Glutamatergic neuron (in vitro differentiated cells): ENCODE data around the gene ACTR3. TPM values are rescaled to one million over a fixed set of nuclear protein-coding genes. Genes with fewer than 3 reads are reported as not detected.

Experiments used
- DNase-seq: peaks from one replicate; pipeline ENCODE4 v3.0.0; 2022
- H3K27ac Mint-ChIP-seq: one replicate; pipeline ENCODE4 v1.8.0; 2020; ENCODE audit warnings: mild to moderate bottlenecking, mixed read lengths, inconsistent platforms; ENCODE audit not compliant: unreplicated experiment
- H3K27me3 Mint-ChIP-seq: one replicate; pipeline ENCODE4 v1.8.0; 2020; ENCODE audit warnings: mild to moderate bottlenecking, moderate library complexity, mixed read lengths, inconsistent platforms; ENCODE audit not compliant: unreplicated experiment
- H3K36me3 Mint-ChIP-seq: one replicate; pipeline ENCODE4 v1.8.0; 2020; ENCODE audit warnings: mild to moderate bottlenecking, mixed read lengths, inconsistent platforms; ENCODE audit not compliant: unreplicated experiment
- H3K4me1 Mint-ChIP-seq: one replicate; pipeline ENCODE4 v1.8.0; 2020; ENCODE audit warnings: mild to moderate bottlenecking, low read depth, mixed read lengths, inconsistent platforms; ENCODE audit not compliant: unreplicated experiment
- H3K4me3 Mint-ChIP-seq: one replicate; pipeline ENCODE4 v1.8.0; 2020; ENCODE audit warnings: mild to moderate bottlenecking, mixed read lengths, inconsistent platforms; ENCODE audit not compliant: unreplicated experiment
- H3K9me3 Mint-ChIP-seq: one replicate; pipeline ENCODE4 v1.8.0; 2020; ENCODE audit warnings: mild to moderate bottlenecking, moderate library complexity, mixed read lengths, inconsistent platforms; ENCODE audit not compliant: unreplicated experiment
- total RNA-seq: library from RNA; stranded (reverse); fragmentation: NEBNext Ultra II Directional; extraction: Animal tissue kit (Norgen Biotek cat#: 25700); gene quantifications from one replicate; pipeline ENCODE4 v1.2.1, GENCODE V29; 2021; ENCODE audit not compliant: unreplicated experiment
- TF ChIP-seq, protein P1 (sequence below): fragments of 200-600 bp; sonication (generic); IDR thresholded peaks from one replicate; pipeline ENCODE4 v1.5.0; 2021; ENCODE audit not compliant: partially characterized antibody, unreplicated experiment

Gene ACTR3
- total RNA-seq, 1 donor from 2014 or later: 154 TPM

DNA sequence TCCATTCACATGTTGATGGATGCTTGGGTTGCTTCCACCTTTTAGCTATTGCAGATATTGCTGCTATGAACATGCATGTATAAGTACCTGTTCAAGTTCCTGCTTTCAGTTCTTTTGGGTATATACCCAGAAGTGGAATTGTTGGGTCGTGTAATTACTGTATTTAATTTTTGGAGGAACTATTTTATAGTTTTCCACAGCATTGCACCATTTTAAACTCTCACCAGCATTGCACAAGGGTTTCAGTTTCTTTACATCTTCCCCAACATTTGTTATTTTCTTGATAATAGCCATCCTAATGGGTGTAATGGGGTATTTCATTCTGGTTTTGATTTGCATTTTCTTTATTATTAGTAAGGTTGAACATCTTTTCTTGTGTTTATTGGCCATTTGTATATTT is 16.0 kb downstream of the ACTR3 start:
- DNase-seq: no peak
- H3K4me1 Mint-ChIP-seq: peaks cover 14% of the 10 kb centered on the region
- no peaks in the 10 kb centered on the region for H3K9me3 Mint-ChIP-seq
- H3K4me3 Mint-ChIP-seq: no peak overlapping the region
- no peak overlapping the region for H3K27ac Mint-ChIP-seq
- H3K36me3 Mint-ChIP-seq: no peaks in the 10 kb centered on the region
- TF ChIP-seq, protein P1, sequence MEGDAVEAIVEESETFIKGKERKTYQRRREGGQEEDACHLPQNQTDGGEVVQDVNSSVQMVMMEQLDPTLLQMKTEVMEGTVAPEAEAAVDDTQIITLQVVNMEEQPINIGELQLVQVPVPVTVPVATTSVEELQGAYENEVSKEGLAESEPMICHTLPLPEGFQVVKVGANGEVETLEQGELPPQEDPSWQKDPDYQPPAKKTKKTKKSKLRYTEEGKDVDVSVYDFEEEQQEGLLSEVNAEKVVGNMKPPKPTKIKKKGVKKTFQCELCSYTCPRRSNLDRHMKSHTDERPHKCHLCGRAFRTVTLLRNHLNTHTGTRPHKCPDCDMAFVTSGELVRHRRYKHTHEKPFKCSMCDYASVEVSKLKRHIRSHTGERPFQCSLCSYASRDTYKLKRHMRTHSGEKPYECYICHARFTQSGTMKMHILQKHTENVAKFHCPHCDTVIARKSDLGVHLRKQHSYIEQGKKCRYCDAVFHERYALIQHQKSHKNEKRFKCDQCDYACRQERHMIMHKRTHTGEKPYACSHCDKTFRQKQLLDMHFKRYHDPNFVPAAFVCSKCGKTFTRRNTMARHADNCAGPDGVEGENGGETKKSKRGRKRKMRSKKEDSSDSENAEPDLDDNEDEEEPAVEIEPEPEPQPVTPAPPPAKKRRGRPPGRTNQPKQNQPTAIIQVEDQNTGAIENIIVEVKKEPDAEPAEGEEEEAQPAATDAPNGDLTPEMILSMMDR: no peak
- H3K27me3 Mint-ChIP-seq: no peaks in the 10 kb centered on the region

DNA sequence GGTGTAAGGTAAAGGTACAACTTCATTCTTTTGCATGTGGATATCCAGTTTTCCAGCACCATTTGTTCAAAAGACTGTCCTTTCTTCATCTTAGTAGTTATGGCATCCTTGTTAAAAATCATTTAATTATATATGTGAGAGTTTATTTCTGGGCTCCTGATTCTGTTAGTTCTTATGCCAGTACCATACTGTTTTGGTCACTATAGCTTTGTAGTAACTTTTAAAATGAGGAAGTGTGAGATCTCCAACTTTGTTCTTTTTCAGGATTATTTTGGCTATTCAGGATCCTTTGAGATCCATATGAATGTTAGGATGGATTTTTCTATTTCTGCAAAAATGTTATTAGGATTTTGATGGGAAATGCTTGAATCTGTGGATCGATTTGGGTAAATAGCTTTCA is 16.8 kb downstream of the ACTR3 start:
- no peak overlapping the region for H3K27ac Mint-ChIP-seq

DNA sequence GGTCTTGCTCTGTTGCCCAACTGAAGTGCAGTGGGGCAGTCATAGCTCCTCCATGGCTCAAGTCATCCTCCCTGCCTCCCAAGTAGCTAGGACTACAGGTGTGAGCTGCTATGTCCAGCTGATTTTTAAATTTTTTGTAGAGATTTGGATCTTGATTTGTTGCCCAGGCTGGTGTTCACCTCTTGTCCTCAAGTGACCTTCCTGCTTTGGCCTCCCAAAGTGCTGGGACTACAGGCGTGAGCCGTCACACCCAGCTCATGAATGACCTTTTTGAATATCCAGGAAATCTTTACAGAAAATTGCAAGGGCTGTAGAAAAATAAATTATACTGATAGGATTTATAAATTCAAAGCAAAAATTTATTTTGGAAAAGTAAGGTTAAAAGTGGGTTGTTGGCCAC is 17.4 kb downstream of the ACTR3 start:
- Mint-ChIP-seq H3K27me3 (no peaks in the 10 kb centered on the region), H3K9me3 (no peaks in the 10 kb centered on the region), H3K36me3 (no peaks in the 10 kb centered on the region), H3K4me1 (peaks cover 14% of the 10 kb centered on the region), H3K4me3 (no peak overlapping the region), H3K27ac (no peak overlapping the region)
- TF ChIP-seq, protein P1: no peak
- no peak for DNase-seq

More for the DNA sequence above, 16.8 kb downstream of the ACTR3 start:
- Mint-ChIP-seq H3K27me3 (no peaks in the 10 kb centered on the region), H3K36me3 (no peaks in the 10 kb centered on the region), H3K4me3 (no peak overlapping the region), H3K4me1 (peaks cover 14% of the 10 kb centered on the region), H3K9me3 (no peaks in the 10 kb centered on the region)
- no peak for DNase-seq
- TF ChIP-seq, protein P1: no peak

DNA sequence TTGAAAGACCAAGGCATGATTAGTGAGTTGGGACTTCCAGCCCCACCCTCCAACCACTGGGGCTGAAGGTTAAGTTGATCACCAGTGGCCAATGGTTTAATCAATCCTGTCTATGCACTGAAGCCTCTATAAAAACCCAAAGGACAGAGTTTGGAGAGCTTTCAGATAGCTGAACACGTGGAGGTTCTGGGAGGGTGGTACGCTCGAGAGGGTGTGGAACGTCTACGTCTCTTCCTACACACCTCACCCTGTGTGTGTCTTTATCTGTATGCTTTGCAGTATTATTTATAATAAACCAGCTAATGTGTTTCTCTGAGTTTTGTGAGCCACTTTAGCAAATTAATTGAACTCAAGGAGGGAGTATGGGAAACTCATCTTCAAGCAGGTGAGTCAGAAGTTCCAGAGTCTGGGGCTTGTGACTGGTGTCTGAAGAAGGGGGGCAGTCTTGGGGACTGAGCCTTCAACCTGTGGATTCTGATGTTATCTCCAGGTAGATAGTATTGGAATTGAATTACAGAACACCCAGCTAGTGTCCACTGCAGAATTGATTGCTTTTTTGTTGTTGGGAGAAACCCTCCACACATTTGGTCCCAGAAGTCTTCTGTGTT is 20.3 kb downstream of the ACTR3 start:
- DNase-seq: no peak
- TF ChIP-seq, protein P1: no peak
- Mint-ChIP-seq H3K27ac (no peak overlapping the region), H3K4me1 (peaks cover 5% of the 10 kb centered on the region), H3K4me3 (no peak overlapping the region), H3K27me3 (no peaks in the 10 kb centered on the region), H3K36me3 (no peaks in the 10 kb centered on the region), H3K9me3 (no peaks in the 10 kb centered on the region)

DNA sequence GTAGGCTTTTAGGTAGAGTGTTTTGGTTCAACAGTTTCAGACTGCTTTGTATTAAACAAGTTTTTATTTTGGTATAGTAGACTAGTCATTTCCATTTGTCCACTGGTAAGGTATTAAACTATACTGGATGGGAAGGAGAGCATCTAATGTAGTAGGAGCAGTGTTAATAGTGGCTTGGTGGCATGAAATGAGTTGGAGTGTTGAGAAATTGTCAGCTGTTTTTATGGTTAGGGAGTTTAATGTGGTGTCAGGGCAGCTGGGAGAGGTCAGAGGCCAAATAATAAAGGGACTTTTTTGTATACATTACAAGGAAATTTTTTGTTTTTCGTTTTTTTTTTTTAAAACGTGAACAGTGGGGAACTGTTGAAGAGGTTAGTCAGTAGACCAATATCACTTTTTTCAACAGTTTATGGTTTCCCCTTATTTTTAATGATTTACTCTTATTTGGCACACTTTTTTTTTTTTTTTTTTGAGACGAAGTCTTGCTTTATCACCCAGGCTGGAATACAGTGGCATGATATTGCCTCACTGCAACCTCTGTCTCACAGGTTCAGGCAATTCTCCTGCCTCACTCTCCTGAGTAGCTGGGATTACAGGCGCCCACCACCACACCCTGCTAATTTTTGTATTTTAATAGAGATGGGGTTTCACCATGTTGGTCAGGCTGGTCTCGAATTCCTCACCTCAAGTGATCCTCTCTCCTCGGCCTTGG is 21.2 kb downstream of the ACTR3 start:
- no peak overlapping the region for H3K4me3 Mint-ChIP-seq
- DNase-seq: no peak
- TF ChIP-seq, protein P1: no peak
- H3K27ac Mint-ChIP-seq: no peak overlapping the region
- no peaks in the 10 kb centered on the region for H3K36me3 Mint-ChIP-seq
- H3K27me3 Mint-ChIP-seq: no peaks in the 10 kb centered on the region
- peaks cover 5% of the 10 kb centered on the region for H3K4me1 Mint-ChIP-seq
- H3K9me3 Mint-ChIP-seq: no peaks in the 10 kb centered on the region
